A549 (cell line): ENCODE results near the gene ATP8A2. TPM values are rescaled to one million over a fixed set of nuclear protein-coding genes. Genes with fewer than 3 reads are reported as not detected.
A peak's percentile ranks its signal among the peaks of the same experiment; 100 is the strongest.

ENCODE experiments used
- ATAC-seq, 2 experiments: fragments of 200-7000 bp in 1 of 2; fragments of >200 bp in 1 of 2; cut with Nextera tagmentation in 1 of 2; cut with Tn5 transposase in 1 of 2; 3 replicates each; pipeline versions ENCODE4 v1.8.0 to v1.9.1; 2018 to 2020; ENCODE audit warnings: mild to moderate bottlenecking in 1 of 2, moderate library complexity in 1 of 2
- CTCF ChIA-PET: fragments of 300-600 bp; sonication (Branson Sonifier 250); formaldehyde crosslinking; extraction: SDS; loops from one replicate; lab custom pipeline; 2021; ENCODE audit warnings: antibody characterized with exemption, inconsistent platforms; lab: Yijun Ruan, JAX
- POLR2A ChIA-PET: fragments of 350-600 bp; formaldehyde crosslinking; extraction: SDS; loops from one replicate; lab custom pipeline; 2021; ENCODE audit warnings: antibody characterized with exemption, inconsistent platforms; lab: Yijun Ruan, JAX
- DNase-seq, 2 experiments: peaks; one replicate each; pipeline versions ENCODE4 v3.0.0 to v3.0.0-alpha.2; 2011 to 2016; ENCODE audit warnings: low read depth in 1 of 2, low spot score in 1 of 2
- FAIRE-seq: peaks from 2 replicates; lab custom pipeline; 2011; peaks lifted over from hg19 to GRCh38; lab: Jason Lieb, UNC
- H3K27ac ChIP-seq, 2 experiments: fragments of >200 bp; sonication (Bioruptor Twin); formaldehyde crosslinking; 3 replicates each; pipeline ENCODE4 v1.5.1; 2016 to 2017
- H3K4me1 ChIP-seq: fragments of >200 bp; sonication (Bioruptor Twin); formaldehyde crosslinking; 3 replicates; pipeline ENCODE4 v1.6.1; 2016
- H3K4me2 ChIP-seq: fragments of >200 bp; sonication (Bioruptor Twin); formaldehyde crosslinking; 3 replicates; pipeline ENCODE4 v1.6.1; 2016
- H3K4me3 ChIP-seq: fragments of >200 bp; sonication (Bioruptor Twin); formaldehyde crosslinking; 3 replicates; pipeline ENCODE4 v1.5.1; 2016
- H3K9me3 ChIP-seq: fragments of >200 bp; sonication (Bioruptor Twin); formaldehyde crosslinking; 3 replicates; pipeline ENCODE4 v1.6.1; 2016
- CBX2 ChIP-seq: fragments of 200-600 bp; sonication (generic); IDR thresholded peaks from 2 replicates; pipeline ENCODE4 v1.6.1; 2016; ENCODE audit warnings: low read depth, mild to moderate bottlenecking, borderline replicate concordance
- CEBPB ChIP-seq, 2 experiments: fragments of >200 bp in 1 of 2; sonication (Bioruptor Twin) in 1 of 2; formaldehyde crosslinking in 1 of 2; IDR thresholded peaks; 2 replicates each; pipeline ENCODE4 v1.6.1; 2012 to 2016
- HMGXB4 ChIP-seq: fragments of 250-450 bp; sonication (Bioruptor Pico); IDR thresholded peaks from 2 replicates; pipeline ENCODE4 v1.5.0; 2021; ENCODE audit warnings: mild to moderate bottlenecking, moderate library complexity, borderline replicate concordance
- HOXA7 ChIP-seq: fragments of 250-450 bp; sonication (Bioruptor Pico); IDR thresholded peaks from 2 replicates; pipeline ENCODE4 v1.5.0; 2020; ENCODE audit warnings: mild to moderate bottlenecking, moderate library complexity
- HOXB13 ChIP-seq: fragments of 250-450 bp; sonication (Bioruptor Pico); IDR thresholded peaks from 2 replicates; pipeline ENCODE4 v1.5.0; 2020; ENCODE audit warnings: low read depth, mild to moderate bottlenecking, moderate library complexity
- MAX ChIP-seq: IDR thresholded peaks from 2 replicates; pipeline ENCODE4 v1.6.1; 2012
- NPAS2 ChIP-seq: fragments of 250-450 bp; sonication (Bioruptor Pico); IDR thresholded peaks from 2 replicates; pipeline ENCODE4 v1.8.0; 2022; ENCODE audit warnings: mild to moderate bottlenecking, moderate library complexity, borderline replicate concordance
- PBX3 ChIP-seq: IDR thresholded peaks from 2 replicates; pipeline ENCODE4 v1.6.1; 2012
- RARB ChIP-seq: fragments of 250-450 bp; sonication (Bioruptor Pico); IDR thresholded peaks from 2 replicates; pipeline ENCODE4 v1.8.0; 2021; ENCODE audit warnings: mild to moderate bottlenecking, moderate library complexity
- REST ChIP-seq: fragments of 200-600 bp; sonication (generic); IDR thresholded peaks from 2 replicates; pipeline ENCODE4 v1.6.1; 2016; ENCODE audit warnings: antibody characterized with exemption, mild to moderate bottlenecking, moderate library complexity
- RFX5 ChIP-seq: fragments of 450-650 bp; IDR thresholded peaks from 2 replicates; pipeline ENCODE4 v1.7.1; 2014; ENCODE audit warnings: antibody characterized with exemption, mild to moderate bottlenecking, moderate library complexity
- SMC3 ChIP-seq: fragments of >200 bp; sonication (Bioruptor Twin); formaldehyde crosslinking; IDR thresholded peaks from 3 replicates; pipeline ENCODE4 v1.6.1; 2018; ENCODE audit warnings: inconsistent platforms
- SREBF2 ChIP-seq: fragments of 450-650 bp; IDR thresholded peaks from 2 replicates; pipeline ENCODE4 v1.6.1; 2014; ENCODE audit warnings: mild to moderate bottlenecking, moderate library complexity
- USF2 ChIP-seq: fragments of 450-650 bp; IDR thresholded peaks from 2 replicates; pipeline ENCODE4 v1.6.1; 2014; ENCODE audit warnings: antibody characterized with exemption
- WGBS: methylation state at CpG from one replicate; pipeline ENCODE4 v1.1.6; 2017; ENCODE audit errors: missing lambda C conversion rate; 5-methylcytosine and 5-hydroxymethylcytosine counted together
- polyA plus RNA-seq, 4 experiments: library from polyadenylated mRNA; depleted of rRNA in 3 of 4; stranded (reverse); fragments of >200 nt; fragmentation: RNase III in 1 of 4; extraction: RNeasy Plus Mini Kit Qiagen cat#74134 plus additional on column Dnase treatment in 1 of 4; gene quantifications; 2 replicates in 3 of 4; 3 replicates in 1 of 4; pipeline ENCODE4 v1.2.3, GENCODE V29; 2011 to 2017

The ATP8A2 gene
- polyA plus RNA-seq, 2 of the 4 experiments (the other 2 are of a cell fraction) = 0.03 TPM; not detected in 1

- no peak overlapping the region for H3K4me2 ChIP-seq
- ChIA-PET CTCF (no interaction called here), POLR2A (no interaction called here)
- 56% methylated on average over 9 of the region's 9 CpGs for WGBS
- DNase-seq (no peak), FAIRE-seq (no peak), ATAC-seq (no peak)
- H3K4me1 ChIP-seq = no peaks in the 10 kb centered on the region
- H3K4me3 ChIP-seq = no peak overlapping the region
- no peak overlapping the region for H3K27ac ChIP-seq
- no peaks in the 10 kb centered on the region for H3K9me3 ChIP-seq
- no peak for TF ChIP-seq RFX5
- no peak for TF ChIP-seq HOXA7
- no peak for TF ChIP-seq CEBPB (IDR thresholded peaks at IDR 0.05)
- no peak for TF ChIP-seq SREBF2
- TF ChIP-seq SMC3 = no peak
- TF ChIP-seq HOXB13 (CRISPR knock-in tag) = no peak
Observed at GRCh38 chr13:25490236-25490635, 118.5 kb downstream of the ATP8A2 start.

GRCh38 chr13:25493931-25494640 is 122.3 kb downstream of the ATP8A2 start:
- H3K4me1 ChIP-seq = no peaks in the 10 kb centered on the region
- 9% methylated on average over 10 of the region's 10 CpGs for WGBS
- CTCF ChIA-PET = interaction anchor here (0.9 kb wide), 1 partner anchor 32 kb away, joined by 3 read pairs; no protein-coding TSS in a partner anchor
- TF ChIP-seq REST = peak; percentile 61; the same call in 1 of the 2 replicates
- no peak for TF ChIP-seq PBX3
- TF ChIP-seq RARB (CRISPR knock-in tag) = no peak
- POLR2A ChIA-PET = no interaction called here
- no peak for FAIRE-seq
- H3K4me2 ChIP-seq = no peak overlapping the region
- no peak for ATAC-seq
- no peaks in the 10 kb centered on the region for H3K9me3 ChIP-seq
- no peak for DNase-seq
- H3K4me3 ChIP-seq = no peak overlapping the region
- H3K27ac ChIP-seq = no peak overlapping the region

GRCh38 chr13:25494698-25495411 is 123.1 kb downstream of the ATP8A2 start:
- H3K9me3 ChIP-seq = no peaks in the 10 kb centered on the region
- no peak overlapping the region for H3K4me2 ChIP-seq
- ATAC-seq = no peak
- POLR2A ChIA-PET = no interaction called here
- no peak overlapping the region for H3K27ac ChIP-seq
- DNase-seq = no peak
- CTCF ChIA-PET = interaction anchor here (0.9 kb wide), 1 partner anchor 31 kb away, joined by 3 read pairs; no protein-coding TSS in a partner anchor
- H3K4me1 ChIP-seq = no peaks in the 10 kb centered on the region
- no peak for FAIRE-seq
- WGBS = 6% methylated on average over 9 of the region's 9 CpGs
- H3K4me3 ChIP-seq = no peak overlapping the region
- TF ChIP-seq NPAS2 (CRISPR knock-in tag) = no peak

GRCh38 chr13:25501231-25501630 is 129.5 kb downstream of the ATP8A2 start:
- CTCF ChIA-PET = interaction anchor here (1.1 kb wide), 1 partner anchor 73 kb away, joined by 3 read pairs; no protein-coding TSS in a partner anchor
- FAIRE-seq (no peak), ATAC-seq (no peak), DNase-seq (no peak)
- TF ChIP-seq MAX (no peak), CBX2 (no peak), USF2 (no peak), HMGXB4 (CRISPR knock-in tag) (no peak)
- Histone ChIP-seq H3K4me3 (no peak overlapping the region), H3K9me3 (no peaks in the 10 kb centered on the region), H3K27ac (no peak overlapping the region), H3K4me2 (no peak overlapping the region), H3K4me1 (no peaks in the 10 kb centered on the region)
- 0% methylated on average over 3 of the region's 3 CpGs for WGBS
- POLR2A ChIA-PET = no interaction called here
